Activated naive CD8-positive, alpha-beta T cell treated with anti-CD3 and anti-CD28 coated beads, Interleukin-2, amount 10 ng/mL, durations not matched to agents 7 days and 5 days (primary cell): ENCODE data around the gene RAMP2. TPM values are rescaled to one million over a fixed set of nuclear protein-coding genes. Genes with fewer than 3 reads are reported as not detected.
A peak's percentile ranks its signal among the peaks of the same experiment; 100 is the strongest.

Experiments used
- ATAC-seq: fragments of 150-1000 bp; cut with Tn5 transposase; one replicate; pipeline ENCODE4 v1.10.0; 2021; ENCODE audit warnings: low read depth, moderate library complexity
- POLR2A ChIA-PET: fragments of 350-600 bp; sonication (Branson Sonifier 250); formaldehyde crosslinking; loops from one replicate; lab custom pipeline; 2021; ENCODE audit warnings: antibody characterized with exemption; lab: Charles Lee
- DNase-seq: peaks from one replicate; pipeline ENCODE4 v3.0.0; 2021
- H3K27ac Mint-ChIP-seq: one replicate; pipeline ENCODE4 v1.8.0; 2022; ENCODE audit warnings: mild to moderate bottlenecking, mixed read lengths
- H3K27me3 Mint-ChIP-seq: one replicate; pipeline ENCODE4 v1.8.0; 2022; ENCODE audit warnings: mild to moderate bottlenecking, moderate library complexity, mixed read lengths
- H3K36me3 Mint-ChIP-seq: one replicate; pipeline ENCODE4 v1.8.0; 2021; ENCODE audit warnings: mild to moderate bottlenecking, mixed read lengths
- H3K4me1 Mint-ChIP-seq: one replicate; pipeline ENCODE4 v1.8.0; 2021; ENCODE audit warnings: mixed read lengths
- H3K4me3 Mint-ChIP-seq: one replicate; pipeline ENCODE4 v1.8.0; 2022; ENCODE audit warnings: mild to moderate bottlenecking, moderate library complexity, mixed read lengths
- H3K9me3 Mint-ChIP-seq: one replicate; pipeline ENCODE4 v1.8.0; 2021; ENCODE audit warnings: mixed read lengths
- total RNA-seq, 2 experiments: library from RNA; stranded (reverse); gene quantifications; one replicate each; pipeline ENCODE4 v1.2.3, GENCODE V29; 2021

Gene RAMP2
- total RNA-seq, 2 experiments from 2014 or later = not detected

GRCh38 chr17:42787266-42787665 is 26.2 kb downstream of the RAMP2 start:
- no peaks in the 10 kb centered on the region for H3K9me3 Mint-ChIP-seq
- DNase-seq (no peak), ATAC-seq (no peak)
- POLR2A ChIA-PET = interaction anchor here (0.5 to 1.9 kb wide), 3 partner anchors 11 to 141 kb away, joined by 3 to 6 read pairs (median 6); partner anchors contain the start of genes COA3 and VPS25
- H3K4me1 Mint-ChIP-seq = peaks cover 14% of the 10 kb centered on the region
- no peak overlapping the region for H3K4me3 Mint-ChIP-seq
- peaks cover 2% of the 10 kb centered on the region for H3K36me3 Mint-ChIP-seq
- peaks cover 59% of the 10 kb centered on the region for H3K27me3 Mint-ChIP-seq
- H3K27ac Mint-ChIP-seq = no peak overlapping the region

DNA sequence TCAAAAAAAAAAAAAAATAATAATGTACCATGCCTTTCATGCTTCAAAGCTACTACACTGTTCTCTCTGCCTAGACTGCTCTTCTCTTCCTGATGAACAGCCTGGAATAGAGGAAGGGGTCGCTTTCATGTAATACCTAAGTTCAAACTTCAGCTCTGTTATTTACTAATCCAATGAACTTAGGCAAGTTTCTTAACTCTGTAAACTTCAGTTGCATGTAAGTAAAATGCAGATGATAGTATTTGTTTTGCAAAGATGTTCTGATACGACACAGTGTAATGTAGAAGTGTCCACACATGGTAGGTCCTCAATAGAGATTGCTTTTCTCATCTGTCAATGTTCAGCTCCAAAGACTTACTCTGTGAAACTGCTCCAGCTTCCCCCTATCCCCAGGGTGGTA is 30.9 kb downstream of the RAMP2 start:
- Mint-ChIP-seq H3K27me3 (peaks cover 14% of the 10 kb centered on the region), H3K9me3 (no peaks in the 10 kb centered on the region), H3K4me1 (peaks cover 2% of the 10 kb centered on the region), H3K36me3 (peaks cover 1% of the 10 kb centered on the region), H3K4me3 (no peak overlapping the region), H3K27ac (no peak overlapping the region)
- POLR2A ChIA-PET = no interaction called here
- DNase-seq (no peak), ATAC-seq (no peak)

DNA sequence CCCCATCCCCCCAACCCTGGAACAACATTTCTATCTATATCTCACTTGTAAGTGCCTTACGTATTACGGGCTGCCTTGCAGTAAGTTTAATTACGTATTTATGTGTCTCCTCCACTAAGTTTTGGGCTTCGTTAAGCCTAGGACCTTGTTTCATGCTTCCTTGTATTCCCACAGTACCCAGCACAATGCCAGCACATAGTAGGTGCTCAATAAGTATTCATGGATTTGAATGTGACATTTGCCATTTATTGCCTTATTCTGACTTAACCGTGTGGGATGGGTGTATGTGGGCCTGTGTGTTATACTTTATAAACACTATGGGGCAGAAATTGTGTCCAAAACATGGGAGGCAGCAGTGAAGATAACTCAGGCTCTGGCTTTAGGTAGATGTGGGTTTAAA is 31.5 kb downstream of the RAMP2 start:
- no peak overlapping the region for H3K27ac Mint-ChIP-seq
- DNase-seq (no peak), ATAC-seq (no peak)
- H3K36me3 Mint-ChIP-seq = peaks cover 1% of the 10 kb centered on the region
- peaks cover 11% of the 10 kb centered on the region for H3K27me3 Mint-ChIP-seq
- H3K9me3 Mint-ChIP-seq = no peaks in the 10 kb centered on the region
- POLR2A ChIA-PET = no interaction called here
- no peak overlapping the region for H3K4me3 Mint-ChIP-seq
- peaks cover 3% of the 10 kb centered on the region for H3K4me1 Mint-ChIP-seq

- H3K9me3 Mint-ChIP-seq = peaks cover 2% of the 10 kb centered on the region
- H3K4me1 Mint-ChIP-seq = peaks cover 10% of the 10 kb centered on the region
- H3K36me3 Mint-ChIP-seq = peaks cover 1% of the 10 kb centered on the region
- peaks cover 7% of the 10 kb centered on the region for H3K27me3 Mint-ChIP-seq
- no peak overlapping the region for H3K27ac Mint-ChIP-seq
- ATAC-seq (no peak), DNase-seq (no peak)
- H3K4me3 Mint-ChIP-seq = no peak overlapping the region
- POLR2A ChIA-PET = interaction anchor here (1.2 kb wide), 2 partner anchors 22 to 27 kb away, joined by 3 to 4 read pairs; partner anchors contain the start of gene VPS25
Observed at GRCh38 chr17:42795061-42795460, 34.0 kb downstream of the RAMP2 start.

- Mint-ChIP-seq H3K27ac (no peak overlapping the region), H3K9me3 (peaks cover 2% of the 10 kb centered on the region)
- POLR2A ChIA-PET = interaction anchor here (1.2 kb wide), 2 partner anchors 22 to 26 kb away, joined by 3 to 4 read pairs; partner anchors contain the start of gene VPS25
Observed at GRCh38 chr17:42795465-42795864, 34.4 kb downstream of the RAMP2 start.

GRCh38 chr17:42796066-42796758 is 35.2 kb downstream of the RAMP2 start:
- Mint-ChIP-seq H3K36me3 (peaks cover 3% of the 10 kb centered on the region), H3K9me3 (peaks cover 2% of the 10 kb centered on the region), H3K4me1 (peaks cover 10% of the 10 kb centered on the region), H3K27me3 (peaks cover 3% of the 10 kb centered on the region), H3K4me3 (no peak overlapping the region), H3K27ac (no peak overlapping the region)
- ATAC-seq (no peak), DNase-seq (no peak)
- POLR2A ChIA-PET = interaction anchor here (0.9 to 3.0 kb wide), 3 partner anchors 19 to 23 kb away, joined by 3 to 19 read pairs (median 4); partner anchors contain the start of gene VPS25

More at GRCh38 chr17:42795465-42795864, 34.4 kb downstream of the RAMP2 start:
- no peak overlapping the region for H3K4me3 Mint-ChIP-seq
- H3K27me3 Mint-ChIP-seq = peaks cover 5% of the 10 kb centered on the region
- peaks cover 2% of the 10 kb centered on the region for H3K36me3 Mint-ChIP-seq
- ATAC-seq = no peak
- peaks cover 10% of the 10 kb centered on the region for H3K4me1 Mint-ChIP-seq
- DNase-seq = no peak

- POLR2A ChIA-PET = interaction anchor here (0.9 to 3.0 kb wide), 4 partner anchors 20 to 518 kb away, joined by 3 to 19 read pairs (median 6); partner anchors contain the start of genes BECN1 and VPS25
- peaks cover 10% of the 10 kb centered on the region for H3K4me1 Mint-ChIP-seq
- H3K4me3 Mint-ChIP-seq = peak overlapping the region; percentile 88
- DNase-seq = no peak
- H3K27ac Mint-ChIP-seq = no peak overlapping the region
- ATAC-seq = no peak
- H3K9me3 Mint-ChIP-seq = peaks cover 2% of the 10 kb centered on the region
- H3K27me3 Mint-ChIP-seq = no peaks in the 10 kb centered on the region
- peaks cover 3% of the 10 kb centered on the region for H3K36me3 Mint-ChIP-seq
Observed at GRCh38 chr17:42797067-42798007, 36.3 kb downstream of the RAMP2 start.

- ATAC-seq (no peak), DNase-seq (no peak)
- H3K4me3 Mint-ChIP-seq = peak overlapping the region; percentile 88
- peaks cover 10% of the 10 kb centered on the region for H3K4me1 Mint-ChIP-seq
- H3K27me3 Mint-ChIP-seq = no peaks in the 10 kb centered on the region
- POLR2A ChIA-PET = interaction anchor here (0.6 to 3.0 kb wide), 8 partner anchors 11 to 518 kb away, joined by 3 to 19 read pairs (median 4); partner anchors contain the start of genes BECN1, PSME3 and VPS25
- H3K36me3 Mint-ChIP-seq = peaks cover 3% of the 10 kb centered on the region
- peak overlapping the region; percentile 73 for H3K27ac Mint-ChIP-seq
- peaks cover 2% of the 10 kb centered on the region for H3K9me3 Mint-ChIP-seq
Observed at GRCh38 chr17:42798011-42798382, 37.0 kb downstream of the RAMP2 start.

DNA sequence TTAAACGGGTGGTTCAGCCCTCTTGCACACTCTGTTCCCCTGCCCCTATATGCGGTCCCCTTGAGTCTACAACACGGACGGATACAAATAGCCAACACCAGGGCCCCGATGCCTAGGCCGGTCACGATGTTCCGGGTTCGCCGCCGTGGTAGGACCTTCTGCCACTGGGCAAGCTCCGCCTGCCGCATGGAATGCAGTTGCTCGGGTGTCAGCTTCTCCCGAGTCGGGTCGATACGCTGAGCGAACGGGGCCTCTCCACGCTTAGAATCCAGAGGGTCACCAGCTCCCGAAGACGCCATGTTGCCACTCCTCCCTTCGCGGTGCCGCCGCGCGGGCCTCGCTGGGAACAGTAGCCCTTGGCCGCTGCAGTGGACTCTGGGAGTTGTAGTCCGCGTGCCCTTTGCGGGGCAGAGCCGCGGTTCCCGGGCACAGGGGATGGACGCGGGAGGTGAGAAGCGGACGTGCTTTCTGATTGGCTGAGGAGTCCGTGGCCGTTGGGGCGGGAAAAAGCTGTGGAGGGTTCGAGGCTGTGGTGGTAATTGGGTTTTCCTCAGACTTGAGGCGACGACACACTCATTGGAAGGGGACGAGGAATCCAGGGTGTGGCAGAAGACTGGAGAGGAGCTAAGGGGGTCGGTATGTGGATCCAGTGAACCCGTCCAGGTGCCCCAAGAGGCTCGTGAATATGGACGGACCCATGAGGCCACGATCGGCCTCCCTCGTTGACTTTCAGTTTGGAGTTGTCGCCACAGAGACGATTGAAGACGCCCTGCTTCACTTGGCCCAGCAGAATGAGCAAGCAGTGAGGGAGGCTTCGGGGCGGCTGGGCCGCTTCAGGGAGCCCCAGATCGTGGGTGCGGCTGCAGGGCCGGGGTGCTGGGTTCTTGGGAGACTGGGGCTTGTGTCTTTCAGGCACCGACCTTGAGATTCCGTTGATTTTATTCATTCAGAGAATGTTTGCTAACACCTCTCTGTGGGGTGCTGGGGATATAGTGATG is 37.7 kb downstream of the RAMP2 start, which contains the start of the genes CNTD1 and COA3:
CNTD1 (plus strand) TSS at position 479 of the 998 bp plus-strand sequence; CDS start at position 686, 207 bp downstream.
COA3 (minus strand) TSS at position 322 of the 998 bp plus-strand sequence; CDS start at position 299, 23 bp downstream.
- ATAC-seq (peak; percentile 98), DNase-seq (peak; percentile 85)
- H3K4me1 Mint-ChIP-seq = peaks cover 10% of the 10 kb centered on the region
- peaks cover 3% of the 10 kb centered on the region for H3K36me3 Mint-ChIP-seq
- H3K4me3 Mint-ChIP-seq = peak within 1 kb of the TSS; percentile 88
- H3K9me3 Mint-ChIP-seq = peaks cover 2% of the 10 kb centered on the region
- POLR2A ChIA-PET = interaction anchor here (0.6 to 3.0 kb wide), 8 partner anchors 11 to 517 kb away, joined by 3 to 19 read pairs (median 4); partner anchors contain the start of genes BECN1, PSME3 and VPS25
- no peaks in the 10 kb centered on the region for H3K27me3 Mint-ChIP-seq
- peak within 1 kb of the TSS; percentile 73 for H3K27ac Mint-ChIP-seq

DNA sequence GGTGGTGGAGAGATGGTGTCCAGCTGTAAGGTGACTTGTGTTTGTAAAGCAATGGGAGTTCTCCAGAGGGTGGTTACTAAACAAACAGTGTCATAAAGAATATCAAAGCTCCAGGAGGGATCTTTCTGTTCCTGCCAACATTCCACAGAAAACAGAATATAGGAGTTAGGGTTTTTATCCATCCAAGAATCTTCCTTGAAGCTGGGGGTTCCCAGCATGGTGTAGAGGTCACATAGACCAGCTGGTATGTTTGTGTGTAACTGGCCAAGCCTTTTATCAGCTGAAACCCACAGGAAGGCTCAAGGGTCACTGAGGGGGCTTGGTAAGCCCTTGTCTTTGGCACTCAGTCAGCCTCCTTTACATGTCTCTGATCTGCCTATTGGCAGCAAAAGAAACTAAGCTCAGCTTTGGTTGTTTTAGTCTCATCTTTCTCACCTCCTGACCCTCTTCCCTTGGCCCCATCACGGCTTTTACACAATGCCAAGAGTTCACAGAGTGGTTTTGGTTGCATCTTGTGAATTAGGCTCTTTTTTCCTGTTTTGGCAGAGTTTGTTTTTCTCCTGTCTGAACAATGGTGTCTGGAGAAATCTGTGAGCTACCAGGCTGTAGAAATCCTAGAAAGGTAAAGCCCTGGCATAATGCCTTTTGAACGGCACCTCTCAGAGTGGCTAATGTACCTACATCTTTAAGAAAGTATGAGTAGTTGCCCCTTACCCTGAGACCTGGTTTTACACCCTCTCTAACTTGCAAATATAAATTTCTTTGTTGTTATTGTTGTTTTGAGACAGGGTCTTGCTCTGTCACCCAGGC is 42.3 kb downstream of the RAMP2 start:
- Mint-ChIP-seq H3K36me3 (peaks cover 2% of the 10 kb centered on the region), H3K27me3 (no peaks in the 10 kb centered on the region), H3K9me3 (peaks cover 2% of the 10 kb centered on the region), H3K4me3 (no peak overlapping the region), H3K4me1 (peaks cover 4% of the 10 kb centered on the region), H3K27ac (no peak overlapping the region)
- DNase-seq (no peak), ATAC-seq (no peak)
- POLR2A ChIA-PET = interaction anchor here (0.6 to 1.0 kb wide), 2 partner anchors 195 to 1445 kb away, joined by 3 to 5 read pairs; partner anchors contain the start of gene RPL27

DNA sequence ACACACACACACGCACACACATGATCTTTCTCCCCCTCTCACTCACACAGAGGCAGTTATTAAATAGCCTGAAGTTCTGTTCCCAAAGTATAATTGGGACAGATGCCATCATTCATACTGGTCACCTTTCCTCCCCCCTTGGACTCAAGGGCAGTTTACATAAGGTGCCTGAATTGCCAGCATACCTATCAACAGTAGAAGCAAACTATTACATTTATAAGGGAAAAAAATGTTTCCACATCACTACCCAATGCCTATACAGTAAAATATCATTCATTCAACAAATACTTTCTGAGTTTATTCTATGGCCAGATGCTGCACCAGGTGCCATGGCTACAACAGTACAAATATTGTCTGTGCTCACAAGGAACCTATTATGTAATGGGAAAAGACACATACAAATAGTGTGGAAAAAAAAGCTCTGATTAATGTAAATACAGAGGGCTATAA is 43.9 kb downstream of the RAMP2 start:
- POLR2A ChIA-PET = interaction anchor here (0.5 kb wide), 1 partner anchor 276 kb away, joined by 3 read pairs; no protein-coding TSS in a partner anchor
- Mint-ChIP-seq H3K36me3 (peaks cover 2% of the 10 kb centered on the region), H3K9me3 (no peaks in the 10 kb centered on the region), H3K27me3 (no peaks in the 10 kb centered on the region), H3K4me1 (no peaks in the 10 kb centered on the region), H3K27ac (no peak overlapping the region), H3K4me3 (no peak overlapping the region)
- DNase-seq (no peak), ATAC-seq (no peak)
